H1 (cell line): ENCODE results near the gene POP5.

Experiments used
- CBX5 ChIP-seq: fragments of 300-800, 300-1000 bp; sonication (generic); IDR thresholded peaks from 2 replicates; pipeline ENCODE4 v1.7.1; 2016; ENCODE audit warnings: antibody characterized with exemption, low read length, low read depth
- EP300 ChIP-seq, 2 experiments: IDR thresholded peaks; 1 replicate in 1 of 2; 2 replicates in 1 of 2; pipeline ENCODE4 v1.6.1; 2011 to 2012; ENCODE audit warnings: low read depth in 2 of 2, low read length in 2 of 2, mild to moderate bottlenecking in 2 of 2, borderline replicate concordance in 1 of 2, inconsistent platforms in 1 of 2, moderate library complexity in 1 of 2
- GTF2F1 ChIP-seq: IDR thresholded peaks from 2 replicates; pipeline ENCODE4 v1.6.1; 2012; ENCODE audit warnings: low read depth, low read length, improper control_type of control experiment, borderline replicate concordance
- JUND ChIP-seq: IDR thresholded peaks from 2 replicates; pipeline ENCODE4 v1.6.1; 2011; ENCODE audit warnings: mild to moderate bottlenecking, improper control_type of control experiment, low read length
- POLR2A ChIP-seq, 2 experiments: IDR thresholded peaks; 1 replicate in 1 of 2; 2 replicates in 1 of 2; pipeline ENCODE4 v1.6.1; 2011; ENCODE audit warnings: low read depth in 2 of 2, low read length in 2 of 2, mild to moderate bottlenecking in 2 of 2; ENCODE audit errors: control extremely low read depth in 1 of 2
- POLR2AphosphoS5 ChIP-seq: IDR thresholded peaks from 2 replicates; pipeline ENCODE4 v1.6.1; 2011; ENCODE audit warnings: low read depth, low read length
- RFX5 ChIP-seq: IDR thresholded peaks from 2 replicates; pipeline ENCODE4 v1.6.1; 2011; ENCODE audit warnings: low read depth, low read length, improper control_type of control experiment, borderline replicate concordance
- SP1 ChIP-seq: IDR thresholded peaks from 2 replicates; pipeline ENCODE4 v1.6.1; 2011; ENCODE audit warnings: low read depth, low read length
- TAF1 ChIP-seq: IDR thresholded peaks from 2 replicates; pipeline ENCODE4 v1.6.1; 2011; ENCODE audit warnings: mild to moderate bottlenecking, low read depth, low read length
- TF ChIP-seq, protein P1 (sequence below), 3 experiments: IDR thresholded peaks; 1 replicate in 2 of 3; 2 replicates in 1 of 3; pipeline versions ENCODE4 v1.5.1 to v1.6.1; 2011; ENCODE audit warnings: low read length in 3 of 3, mild to moderate bottlenecking in 3 of 3, inconsistent platforms in 2 of 3, low read depth in 1 of 3, moderate library complexity in 1 of 3; ENCODE audit not compliant: insufficient read depth in 1 of 3; ENCODE audit errors: control extremely low read depth in 1 of 3

GRCh38 chr12:120557589-120557988 is 23.6 kb downstream of the POP5 start:
- TF ChIP-seq TAF1, result no peak
- no peak for TF ChIP-seq JUND
- no peak for TF ChIP-seq SP1
- TF ChIP-seq EP300 (IDR thresholded peaks at IDR 0.05; ENCODE audit: borderline replicate concordance in 1 of 2, low read depth in 2 of 2, low read length in 2 of 2), result no peak
- TF ChIP-seq, protein P1, sequence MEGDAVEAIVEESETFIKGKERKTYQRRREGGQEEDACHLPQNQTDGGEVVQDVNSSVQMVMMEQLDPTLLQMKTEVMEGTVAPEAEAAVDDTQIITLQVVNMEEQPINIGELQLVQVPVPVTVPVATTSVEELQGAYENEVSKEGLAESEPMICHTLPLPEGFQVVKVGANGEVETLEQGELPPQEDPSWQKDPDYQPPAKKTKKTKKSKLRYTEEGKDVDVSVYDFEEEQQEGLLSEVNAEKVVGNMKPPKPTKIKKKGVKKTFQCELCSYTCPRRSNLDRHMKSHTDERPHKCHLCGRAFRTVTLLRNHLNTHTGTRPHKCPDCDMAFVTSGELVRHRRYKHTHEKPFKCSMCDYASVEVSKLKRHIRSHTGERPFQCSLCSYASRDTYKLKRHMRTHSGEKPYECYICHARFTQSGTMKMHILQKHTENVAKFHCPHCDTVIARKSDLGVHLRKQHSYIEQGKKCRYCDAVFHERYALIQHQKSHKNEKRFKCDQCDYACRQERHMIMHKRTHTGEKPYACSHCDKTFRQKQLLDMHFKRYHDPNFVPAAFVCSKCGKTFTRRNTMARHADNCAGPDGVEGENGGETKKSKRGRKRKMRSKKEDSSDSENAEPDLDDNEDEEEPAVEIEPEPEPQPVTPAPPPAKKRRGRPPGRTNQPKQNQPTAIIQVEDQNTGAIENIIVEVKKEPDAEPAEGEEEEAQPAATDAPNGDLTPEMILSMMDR (IDR thresholded peaks at IDR 0.05; ENCODE audit: control extremely low read depth in 1 of 3, insufficient read depth in 1 of 3, low read depth in 1 of 3, low read length in 3 of 3), result no peak
- no peak for TF ChIP-seq POLR2A (IDR thresholded peaks at IDR 0.05; ENCODE audit: control extremely low read depth in 1 of 2, low read depth in 2 of 2, low read length in 2 of 2)
- TF ChIP-seq POLR2AphosphoS5, result no peak
- TF ChIP-seq CBX5, result no peak
- TF ChIP-seq RFX5, result no peak
- TF ChIP-seq GTF2F1, result no peak
